Neural crest cell (in vitro differentiated cells): ENCODE measurements around the gene FMN1. TPM values are rescaled to one million over a fixed set of nuclear protein-coding genes. Genes with fewer than 3 reads are reported as not detected.

Source experiments
- DNase-seq: peaks from one replicate; pipeline ENCODE4 v3.0.0; 2021; ENCODE audit warnings: low read depth, mixed read lengths, low spot score
- H3K27ac Mint-ChIP-seq: one replicate; pipeline ENCODE4 v1.8.0; 2021; ENCODE audit warnings: mild to moderate bottlenecking, mixed read lengths; ENCODE audit not compliant: unreplicated experiment
- H3K27me3 Mint-ChIP-seq: 2 replicates; pipeline ENCODE4 v1.8.0; 2021; ENCODE audit warnings: low read depth, mild to moderate bottlenecking, mixed read lengths
- H3K36me3 Mint-ChIP-seq: 2 replicates; pipeline ENCODE4 v1.8.0; 2021; ENCODE audit warnings: low read depth, mild to moderate bottlenecking, mixed read lengths
- H3K4me1 Mint-ChIP-seq: 2 replicates; pipeline ENCODE4 v1.8.0; 2021; ENCODE audit warnings: mixed read lengths
- H3K4me3 Mint-ChIP-seq: one replicate; pipeline ENCODE4 v1.8.0; 2021; ENCODE audit warnings: mild to moderate bottlenecking, mixed read lengths
- H3K9me3 Mint-ChIP-seq: 2 replicates; pipeline ENCODE4 v1.8.0; 2021; ENCODE audit warnings: mixed read lengths
- CTCF ChIP-seq: fragments of 200-600 bp; sonication (generic); conservative IDR thresholded peaks from 2 replicates; pipeline ENCODE4 v1.5.0; 2021; ENCODE audit warnings: antibody characterized with exemption, mild to moderate bottlenecking
- long read RNA-seq: library from polyadenylated mRNA; unstranded; transcript quantifications from one replicate; pipeline ENCODE4 v2.0.0, GENCODE V29; 2020
- total RNA-seq: library from RNA; stranded (reverse); gene quantifications from 2 replicates; pipeline ENCODE4 v1.2.1, GENCODE V29; 2021

The FMN1 gene
- total RNA-seq = 0.09 and 0.70 TPM in 2 replicates
- long read RNA-seq, partial matches to known transcripts = 0 of 1 reads
- long read RNA-seq, other reads (novel, unspliced or antisense) = 1 of 1 reads

DNA sequence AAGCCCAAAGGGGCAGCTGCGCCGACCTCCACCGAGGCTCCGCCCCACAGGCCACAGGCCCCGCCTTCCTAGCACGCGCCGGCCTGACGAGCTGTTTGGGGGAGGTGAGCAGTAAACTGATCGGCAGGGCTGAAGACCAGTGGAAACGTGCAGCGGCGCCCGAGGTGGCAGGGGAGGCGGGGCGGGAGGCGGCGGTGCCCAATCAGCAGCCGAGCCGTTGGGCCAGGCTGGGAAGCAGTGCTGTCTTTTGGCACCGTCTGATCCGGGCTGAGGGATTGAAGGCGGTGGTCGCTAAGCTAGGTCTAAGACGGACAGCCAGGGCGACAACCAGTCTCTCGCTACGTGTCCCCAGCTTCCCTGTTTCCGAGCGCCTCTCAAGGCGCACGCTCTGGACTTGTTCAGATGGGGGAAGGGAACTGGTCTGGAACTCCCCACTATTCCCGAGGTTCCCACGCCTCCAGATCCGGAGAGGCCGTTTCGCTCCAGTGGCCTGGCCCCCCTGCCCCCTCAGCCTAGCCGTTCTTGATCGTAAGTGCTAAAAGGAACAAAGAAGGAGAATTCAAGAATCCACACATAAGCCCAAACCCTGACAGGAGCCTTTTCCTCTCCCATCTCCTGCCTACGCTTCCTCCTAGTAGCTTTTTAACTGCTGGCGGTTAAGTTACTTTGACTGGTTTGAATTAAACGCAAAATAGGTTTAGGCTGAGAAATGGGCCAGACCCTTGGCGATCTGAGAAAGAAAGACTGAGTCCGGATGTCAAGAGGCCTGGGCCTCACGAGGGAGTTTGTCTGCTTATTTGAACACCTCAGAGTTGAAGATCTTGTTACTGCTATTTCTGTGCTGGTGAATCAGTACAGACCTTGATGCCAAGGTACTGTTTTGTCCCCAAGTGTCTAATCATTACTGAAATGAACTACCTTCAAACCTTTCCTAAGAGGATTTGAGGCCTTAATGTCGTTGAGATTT lies at the start of gene FMN1:
Gene FMN1, minus strand, starts transcription at position 11 of the 967 bp plus-strand sequence. CDS start 39,800 bp downstream, outside the sequence.
- no peak for TF ChIP-seq CTCF
- H3K27ac Mint-ChIP-seq = peak within 1 kb of the TSS; percentile 32
- H3K9me3 Mint-ChIP-seq = no peaks in the 10 kb centered on the region
- H3K36me3 Mint-ChIP-seq = no peaks in the 10 kb centered on the region
- peak; percentile 91 for DNase-seq
- peaks cover 18% of the 10 kb centered on the region for H3K4me1 Mint-ChIP-seq
- peak within 1 kb of the TSS; percentile 82 for H3K4me3 Mint-ChIP-seq
- peaks cover 25% of the 10 kb centered on the region for H3K27me3 Mint-ChIP-seq

GRCh38 chr15:33243869-33244268 lies 49.4 kb upstream of the FMN1 start:
- Mint-ChIP-seq H3K27ac (no peak overlapping the region), H3K4me3 (no peak overlapping the region), H3K4me1 (peaks cover 9% of the 10 kb centered on the region), H3K36me3 (no peaks in the 10 kb centered on the region), H3K27me3 (peaks cover 2% of the 10 kb centered on the region), H3K9me3 (no peaks in the 10 kb centered on the region)
- DNase-seq = no peak
- no peak for TF ChIP-seq CTCF

- Mint-ChIP-seq H3K4me3 (no peak overlapping the region), H3K27ac (no peak overlapping the region), H3K4me1 (peaks cover 9% of the 10 kb centered on the region), H3K9me3 (no peaks in the 10 kb centered on the region), H3K36me3 (no peaks in the 10 kb centered on the region), H3K27me3 (peaks cover 2% of the 10 kb centered on the region)
- DNase-seq = no peak
- TF ChIP-seq CTCF = no peak
Observed at GRCh38 chr15:33243393-33243792, 48.9 kb upstream of the FMN1 start.

GRCh38 chr15:33242669-33243191 lies 48.2 kb upstream of the FMN1 start:
- no peaks in the 10 kb centered on the region for H3K36me3 Mint-ChIP-seq
- DNase-seq = no peak

GRCh38 chr15:33242165-33242564 lies 47.7 kb upstream of the FMN1 start:
- H3K27me3 Mint-ChIP-seq = peaks cover 6% of the 10 kb centered on the region
- H3K4me3 Mint-ChIP-seq = no peak overlapping the region
- no peak for DNase-seq
- no peak for TF ChIP-seq CTCF
- H3K36me3 Mint-ChIP-seq = no peaks in the 10 kb centered on the region
- H3K9me3 Mint-ChIP-seq = no peaks in the 10 kb centered on the region
- H3K27ac Mint-ChIP-seq = no peak overlapping the region
- H3K4me1 Mint-ChIP-seq = peaks cover 9% of the 10 kb centered on the region

More at GRCh38 chr15:33242669-33243191, 48.2 kb upstream of the FMN1 start:
- H3K27ac Mint-ChIP-seq = no peak overlapping the region
- no peak overlapping the region for H3K4me3 Mint-ChIP-seq
- TF ChIP-seq CTCF = peak; percentile 62
- peaks cover 2% of the 10 kb centered on the region for H3K27me3 Mint-ChIP-seq
- H3K4me1 Mint-ChIP-seq = peaks cover 9% of the 10 kb centered on the region
- no peaks in the 10 kb centered on the region for H3K9me3 Mint-ChIP-seq
